ENCODE results near the gene RNMT. TPM values are rescaled to one million over a fixed set of nuclear protein-coding genes. Genes with fewer than 3 reads are reported as not detected.

RNMT gene
- total and polyA plus RNA-seq, 2 of the 4 experiments (the other 2 are of a cell fraction), result 13.3 to 13.6 TPM

- no CpG with 5 or more reads among the region's 7 CpGs for WGBS, 2 experiments (ENCODE audit: extremely low coverage in 2 of 2, insufficient read length in 1 of 2)
- ChIA-PET POLR2A (ENCODE audit: unreplicated experiment) (no interaction called here), CTCF (no interaction called here)
- H3K9me1 ChIP-seq (ENCODE audit: insufficient read depth, low read length), result no peaks in the 10 kb centered on the region
- H2BK15ac ChIP-seq (ENCODE audit: low read depth, low read length), result no peak overlapping the region
- TF ChIP-seq BHLHE40 (IDR thresholded peaks at IDR 0.05; ENCODE audit: low read depth, low read length) (no peak), CHD1 (IDR thresholded peaks at IDR 0.05; ENCODE audit: low read depth, low read length) (no peak), NFE2L2 (IDR thresholded peaks at IDR 0.05; ENCODE audit: low read depth, low read length) (no peak), POLR2A (IDR thresholded peaks at IDR 0.05; ENCODE audit: low read depth, low read length) (no peak), MXI1 (IDR thresholded peaks at IDR 0.05; ENCODE audit: borderline replicate concordance, low read depth, low read length) (no peak), MAZ (IDR thresholded peaks at IDR 0.05; ENCODE audit: borderline replicate concordance, low read depth, low read length) (no peak), USF2 (IDR thresholded peaks at IDR 0.05; ENCODE audit: low read depth, low read length) (no peak), RFX5 (IDR thresholded peaks at IDR 0.05; ENCODE audit: low read depth, low read length) (no peak), FOS (IDR thresholded peaks at IDR 0.05; ENCODE audit: low read depth, low read length) (no peak), RCOR1 (IDR thresholded peaks at IDR 0.05; ENCODE audit: insufficient replicate concordance, low read length) (no peak), CEBPB (IDR thresholded peaks at IDR 0.05; ENCODE audit: low read depth, low read length) (no peak), SMC3 (IDR thresholded peaks at IDR 0.05; ENCODE audit: low read depth, low read length) (no peak), ELK1 (IDR thresholded peaks at IDR 0.05; ENCODE audit: borderline replicate concordance, low read depth, low read length) (no peak), MAFK (IDR thresholded peaks at IDR 0.05; ENCODE audit: low read depth, low read length) (no peak), CTCF (conservative IDR thresholded peaks at IDR 0.05; ENCODE audit: low read depth, low read length) (no peak), RAD21 (IDR thresholded peaks at IDR 0.05; ENCODE audit: low read length) (no peak)
- H3K36me3 ChIP-seq (ENCODE audit: control insufficient read depth, insufficient read depth, low read length), result no peaks in the 10 kb centered on the region
- H4K20me1 ChIP-seq (ENCODE audit: insufficient read depth, low read length), result no peaks in the 10 kb centered on the region
- H4K5ac ChIP-seq (ENCODE audit: low read depth, low read length), result no peak overlapping the region
- H2AK9ac ChIP-seq (replicated peaks; ENCODE audit: low read depth, low read length, poor library complexity), result no peak overlapping the region
- H3K18ac ChIP-seq (ENCODE audit: low read depth, low read length), result no peak overlapping the region
- H2BK120ac ChIP-seq (ENCODE audit: low read depth, low read length), result no peak overlapping the region
- no peaks in the 10 kb centered on the region for H3K9me3 ChIP-seq (ENCODE audit: control insufficient read depth, insufficient read depth, low read length)
- H2BK5ac ChIP-seq (ENCODE audit: low read depth, low read length, poor library complexity, severe bottlenecking), result no peak overlapping the region
- H3K4me3 ChIP-seq (ENCODE audit: insufficient read depth, low read depth, low read length), result no peak overlapping the region
- H3K9ac ChIP-seq (ENCODE audit: low read depth, low read length), result no peak overlapping the region
- dilution Hi-C loops (cut with HindIII; ENCODE audit: low sequenced_read_pairs, unreplicated experiment), result no loop called here
- DNase-seq, result no peak
- no peak overlapping the region for H3K4ac ChIP-seq (ENCODE audit: low read depth, low read length)
- H3K23ac ChIP-seq (ENCODE audit: low read depth, low read length), result no peak overlapping the region
- no peak overlapping the region for H3K27ac ChIP-seq (ENCODE audit: insufficient read depth, low read length)
- in situ Hi-C loops (cut with MboI; ENCODE audit: low sequenced_read_pairs), result no loop called here
- H2AFZ ChIP-seq (replicated peaks; ENCODE audit: low read length, poor library complexity), result no peak overlapping the region
- H3K27me3 ChIP-seq (ENCODE audit: control insufficient read depth, insufficient read depth, low read length), result no peaks in the 10 kb centered on the region
- ATAC-seq (ENCODE audit: low read depth), result no peak
- H4K8ac ChIP-seq (ENCODE audit: low read depth in 2 of 2, low read length in 2 of 2), result no peak overlapping the region
- intact Hi-C loops (cut with micrococcal nuclease), result no loop called here
- no peak overlapping the region for H3K14ac ChIP-seq (replicated peaks; ENCODE audit: low read depth, low read length)
- no peaks in the 10 kb centered on the region for H3K79me1 ChIP-seq (ENCODE audit: low read depth in 1 of 2, low read length in 2 of 2)
- no peak overlapping the region for H3K56ac ChIP-seq (ENCODE audit: extremely low read depth, insufficient read depth, low read length)
- no peak overlapping the region for H2BK20ac ChIP-seq (ENCODE audit: low read depth, low read length)
- no peak overlapping the region for H4K91ac ChIP-seq (ENCODE audit: insufficient read depth, low read depth, low read length)
- no TSS peak for BruUV-seq (replicated peaks)
- H3K4me1 ChIP-seq (ENCODE audit: control insufficient read depth, insufficient read depth, low read length), result no peaks in the 10 kb centered on the region
- no peak overlapping the region for H3K4me2 ChIP-seq (ENCODE audit: low read depth, low read length)
- no peak overlapping the region for H2AK5ac ChIP-seq (ENCODE audit: low read depth, low read length)
Observed at GRCh38 chr18:13793819-13794218, 67.3 kb downstream of the RNMT start.
